Chondrocyte (in vitro differentiated cells): ENCODE measurements around the gene RALBP1. TPM values are rescaled to one million over a fixed set of nuclear protein-coding genes. Genes with fewer than 3 reads are reported as not detected.
"Not testable (repeated sequence)": the region's sequence is repeated elsewhere in the genome, so short reads cannot be mapped to it uniquely, and the experiment has no call there.

Experiments
- DNase-seq: peaks from one replicate; pipeline ENCODE4 v3.0.0; 2021; ENCODE audit warnings: mixed read lengths, low spot score
- H3K27ac Mint-ChIP-seq: one replicate; pipeline ENCODE4 v1.8.0; 2021; ENCODE audit warnings: mild to moderate bottlenecking, moderate library complexity, mixed read lengths; ENCODE audit not compliant: unreplicated experiment
- H3K27me3 Mint-ChIP-seq: 2 replicates; pipeline ENCODE4 v1.8.0; 2021; ENCODE audit warnings: low read depth, mixed read lengths
- H3K36me3 Mint-ChIP-seq: 2 replicates; pipeline ENCODE4 v1.8.0; 2021; ENCODE audit warnings: low read depth, mixed read lengths
- H3K4me1 Mint-ChIP-seq: 2 replicates; pipeline ENCODE4 v1.8.0; 2021; ENCODE audit warnings: low read depth, mild to moderate bottlenecking, mixed read lengths
- H3K4me3 Mint-ChIP-seq: one replicate; pipeline ENCODE4 v1.8.0; 2021; ENCODE audit warnings: mild to moderate bottlenecking, moderate library complexity, mixed read lengths; ENCODE audit not compliant: unreplicated experiment
- H3K9me3 Mint-ChIP-seq: 2 replicates; pipeline ENCODE4 v1.8.0; 2021; ENCODE audit warnings: low read depth, mixed read lengths
- CTCF ChIP-seq: fragments of 200-600 bp; sonication (generic); IDR thresholded peaks from 2 replicates; pipeline ENCODE4 v1.5.0; 2021; ENCODE audit warnings: antibody characterized with exemption, mild to moderate bottlenecking, moderate library complexity
- total RNA-seq: library from RNA; stranded (reverse); gene quantifications from 3 replicates; pipeline ENCODE4 v1.2.1, GENCODE V29; 2021

Gene RALBP1
- total RNA-seq, 1 donor from 2014 or later, result 50.8 TPM

GRCh38 chr18:9446839-9447238 is 28.5 kb upstream of the RALBP1 start:
- H3K4me3 Mint-ChIP-seq, result no peak overlapping the region
- TF ChIP-seq CTCF, result no peak
- H3K4me1 Mint-ChIP-seq, result no peaks in the 10 kb centered on the region
- no peak overlapping the region for H3K27ac Mint-ChIP-seq
- H3K36me3 Mint-ChIP-seq, result peaks cover 2% of the 10 kb centered on the region
- H3K9me3 Mint-ChIP-seq, result peaks cover 7% of the 10 kb centered on the region
- peaks cover 2% of the 10 kb centered on the region for H3K27me3 Mint-ChIP-seq
- no peak for DNase-seq

GRCh38 chr18:9447334-9447733 is 28.0 kb upstream of the RALBP1 start:
- peaks cover 2% of the 10 kb centered on the region for H3K36me3 Mint-ChIP-seq
- H3K9me3 Mint-ChIP-seq, result peaks cover 7% of the 10 kb centered on the region
- DNase-seq, result no peak
- H3K27me3 Mint-ChIP-seq, result peaks cover 2% of the 10 kb centered on the region
- no peak overlapping the region for H3K4me3 Mint-ChIP-seq
- TF ChIP-seq CTCF, result no peak
- no peaks in the 10 kb centered on the region for H3K4me1 Mint-ChIP-seq
- H3K27ac Mint-ChIP-seq, result no peak overlapping the region

GRCh38 chr18:9449600-9450414 is 25.5 kb upstream of the RALBP1 start:
- DNase-seq, result no peak
- Mint-ChIP-seq H3K4me1 (no peaks in the 10 kb centered on the region), H3K9me3 (peaks cover 7% of the 10 kb centered on the region), H3K4me3 (no peak overlapping the region), H3K27me3 (peaks cover 2% of the 10 kb centered on the region), H3K27ac (no peak overlapping the region), H3K36me3 (peaks cover 2% of the 10 kb centered on the region)
- no peak for TF ChIP-seq CTCF

GRCh38 chr18:9450920-9451319 is 24.4 kb upstream of the RALBP1 start:
- not testable (repeated sequence) for H3K4me1 Mint-ChIP-seq, H3K27ac Mint-ChIP-seq, H3K27me3 Mint-ChIP-seq, H3K4me3 Mint-ChIP-seq, DNase-seq, H3K36me3 Mint-ChIP-seq
- H3K9me3 Mint-ChIP-seq, result peaks cover 12% of the 10 kb centered on the region

- Mint-ChIP-seq H3K27ac (no peak overlapping the region), H3K36me3 (peaks cover 2% of the 10 kb centered on the region), H3K27me3 (peaks cover 2% of the 10 kb centered on the region), H3K9me3 (peaks cover 11% of the 10 kb centered on the region), H3K4me1 (no peaks in the 10 kb centered on the region), H3K4me3 (no peak overlapping the region)
- no peak for DNase-seq
- no peak for TF ChIP-seq CTCF
These were observed 22.0 kb upstream of the RALBP1 start for GRCh38 chr18:9453283-9453682.
